HepG2 (cell line): ENCODE results near the gene SASH3. TPM values are rescaled to one million over a fixed set of nuclear protein-coding genes. Genes with fewer than 3 reads are reported as not detected.

Experiments used
- ATAC-seq: fragments of 200-7000 bp; cut with Tn5 transposase; 3 replicates; pipeline ENCODE4 v1.9.1; 2020; ENCODE audit warnings: mild to moderate bottlenecking, moderate library complexity
- BruUV-seq: library from RNA; stranded (reverse); fragments of 400-500 nt; replicated peaks from 2 replicates; lab custom pipeline; 2021; lab: Mats Ljungman, UMichigan
- CTCF ChIA-PET: fragments of 300-600 bp; formaldehyde crosslinking; extraction: SDS; loops from one replicate; lab custom pipeline; 2021; ENCODE audit warnings: low total read pairs, inconsistent platforms, low intra/inter-chr PET ratio; lab: Yijun Ruan, JAX
- POLR2A ChIA-PET: fragments of 350-600 bp; sonication (Branson Sonifier 250); formaldehyde crosslinking; loops from one replicate; lab custom pipeline; 2020; ENCODE audit warnings: antibody characterized with exemption, inconsistent platforms; lab: Yijun Ruan, JAX
- DNase-seq: peaks from one replicate; pipeline ENCODE4 v3.0.0-alpha.2; 2015; ENCODE audit warnings: low spot score
- FAIRE-seq: peaks from 3 replicates; lab custom pipeline; 2011; peaks lifted over from hg19 to GRCh38; lab: Jason Lieb, UNC
- H2AFZ ChIP-seq: one replicate; pipeline ENCODE4 v1.6.1; 2011; ENCODE audit warnings: low read length, inconsistent platforms
- H3K27ac ChIP-seq: fragments of 300-600 bp; 3 replicates; pipeline ENCODE4 v1.8.0; 2011; ENCODE audit warnings: mixed run types, mild to moderate bottlenecking, mixed read lengths, low read length, inconsistent platforms; ENCODE audit not compliant: insufficient read depth; ENCODE audit errors: extremely low read length
- H3K27me3 ChIP-seq, 2 experiments: fragments of 200-600 bp in 1 of 2; 2 replicates in 1 of 2; 3 replicates in 1 of 2; pipeline versions ENCODE4 v1.6.0 to v1.8.0; 2011; ENCODE audit warnings: low read length in 2 of 2, mild to moderate bottlenecking in 2 of 2, moderate library complexity in 2 of 2, inconsistent platforms in 1 of 2; ENCODE audit not compliant: insufficient read depth in 2 of 2, control insufficient read depth in 1 of 2
- H3K36me3 ChIP-seq, 2 experiments: fragments of 200-600 bp in 1 of 2; replicated peaks in 1 of 2; 2 replicates in 1 of 2; 3 replicates in 1 of 2; pipeline versions ENCODE4 v1.5.1 to v1.8.0; 2011; ENCODE audit warnings: low read length in 2 of 2, inconsistent platforms in 1 of 2; ENCODE audit not compliant: insufficient read depth in 2 of 2, control insufficient read depth in 1 of 2
- H3K4me1 ChIP-seq: 2 replicates; pipeline ENCODE4 v1.5.1; 2012; ENCODE audit warnings: low read length, inconsistent platforms; ENCODE audit not compliant: insufficient read depth
- H3K4me2 ChIP-seq: 2 replicates; pipeline ENCODE4 v1.6.0; 2011; ENCODE audit warnings: low read depth, low read length, inconsistent platforms
- H3K4me3 ChIP-seq, 3 experiments: fragments of 200-600 bp in 1 of 3; sonication (generic), shearing (Covaris generic) in 1 of 3; replicated peaks in 1 of 3; 2 replicates each; pipeline ENCODE4 v1.5.1; 2011 to 2016; ENCODE audit warnings: low read length in 3 of 3, inconsistent platforms in 2 of 3, low read depth in 2 of 3, mild to moderate bottlenecking in 2 of 3, control low read depth in 1 of 3, mixed read lengths in 1 of 3; ENCODE audit not compliant: insufficient read depth in 1 of 3
- H3K79me2 ChIP-seq: one replicate; pipeline ENCODE4 v1.6.1; 2011; ENCODE audit warnings: low read length, inconsistent platforms; ENCODE audit not compliant: insufficient read depth
- H3K9ac ChIP-seq: 2 replicates; pipeline ENCODE4 v1.6.0; 2011; ENCODE audit warnings: mild to moderate bottlenecking, low read depth, low read length, inconsistent platforms; ENCODE audit not compliant: insufficient read depth
- H3K9me3 ChIP-seq: 2 replicates; pipeline ENCODE4 v1.5.1; 2012; ENCODE audit warnings: mild to moderate bottlenecking, low read length
- H4K20me1 ChIP-seq: 2 replicates; pipeline ENCODE4 v1.6.0; 2011; ENCODE audit warnings: inconsistent platforms, mild to moderate bottlenecking, low read length, moderate library complexity; ENCODE audit not compliant: insufficient read depth
- ELF3 ChIP-seq: IDR thresholded peaks from 2 replicates; pipeline ENCODE4 v1.6.1; 2016; ENCODE audit warnings: missing genetic modification reagents, missing compliant biosample characterization
- HDAC1 ChIP-seq: sonication (generic); formaldehyde crosslinking; IDR thresholded peaks from 2 replicates; pipeline ENCODE4 v1.5.1; 2020; ENCODE audit warnings: mild to moderate bottlenecking, missing genetic modification reagents
- HNF4A ChIP-seq: sonication (generic); formaldehyde crosslinking; IDR thresholded peaks from 2 replicates; pipeline ENCODE4 v1.4.0; 2020; ENCODE audit warnings: missing genetic modification reagents
- IKZF4 ChIP-seq: sonication (generic); formaldehyde crosslinking; IDR thresholded peaks from 2 replicates; pipeline ENCODE4 v1.5.1; 2020; ENCODE audit warnings: borderline replicate concordance, mild to moderate bottlenecking, low read depth, missing genetic modification reagents; ENCODE audit errors: not compliant biosample characterization
- IRF2 ChIP-seq: IDR thresholded peaks from 2 replicates; pipeline ENCODE4 v1.6.1; 2018; ENCODE audit warnings: missing genetic modification reagents, missing compliant biosample characterization
- KDM2A ChIP-seq: sonication (generic); formaldehyde crosslinking; IDR thresholded peaks from 2 replicates; pipeline ENCODE4 v1.4.0; 2020; ENCODE audit warnings: low read depth, missing genetic modification reagents, borderline replicate concordance
- KLF11 ChIP-seq: IDR thresholded peaks from 2 replicates; pipeline ENCODE4 v1.6.1; 2016; ENCODE audit warnings: missing compliant biosample characterization
- MLX ChIP-seq: IDR thresholded peaks from 2 replicates; pipeline ENCODE4 v1.6.1; 2016
- SIN3B ChIP-seq: fragments of 150-350 bp; IDR thresholded peaks from 2 replicates; pipeline ENCODE4 v1.6.1; 2014; ENCODE audit warnings: low read length
- SRSF4 ChIP-seq: fragments of 200-400 bp; formaldehyde crosslinking; IDR thresholded peaks from one replicate; pipeline ENCODE4 v1.6.1; 2018; ENCODE audit warnings: mild to moderate bottlenecking, low read depth, low read length, moderate library complexity; ENCODE audit not compliant: poor library complexity, severe bottlenecking
- TFE3 ChIP-seq: IDR thresholded peaks from 2 replicates; pipeline ENCODE4 v1.6.1; 2016
- ZBTB34 ChIP-seq: sonication (generic); formaldehyde crosslinking; IDR thresholded peaks from 2 replicates; pipeline ENCODE4 v1.8.0; 2022; ENCODE audit warnings: mild to moderate bottlenecking, missing genetic modification reagents
- ZFP82 ChIP-seq: sonication (generic); formaldehyde crosslinking; IDR thresholded peaks from 2 replicates; pipeline ENCODE4 v1.5.1; 2020; ENCODE audit warnings: mild to moderate bottlenecking, missing genetic modification reagents, borderline replicate concordance
- ZMYM3 ChIP-seq: sonication (generic); formaldehyde crosslinking; IDR thresholded peaks from 2 replicates; pipeline ENCODE4 v1.5.1; 2020; ENCODE audit warnings: mild to moderate bottlenecking, missing genetic modification reagents
- ZNF235 ChIP-seq: sonication (generic); formaldehyde crosslinking; IDR thresholded peaks from 2 replicates; pipeline ENCODE4 v1.8.1; 2023; ENCODE audit warnings: mild to moderate bottlenecking, missing genetic modification reagents, borderline replicate concordance
- ZNF253 ChIP-seq: sonication (generic); formaldehyde crosslinking; IDR thresholded peaks from 2 replicates; pipeline ENCODE4 v1.8.0; 2022; ENCODE audit warnings: mild to moderate bottlenecking, missing genetic modification reagents, borderline replicate concordance
- ZNF557 ChIP-seq: sonication (generic); formaldehyde crosslinking; IDR thresholded peaks from 2 replicates; pipeline ENCODE4 v1.4.0; 2020; ENCODE audit warnings: missing genetic modification reagents
- ZNF607 ChIP-seq: sonication (generic); formaldehyde crosslinking; IDR thresholded peaks from 2 replicates; pipeline ENCODE4 v1.5.1; 2020; ENCODE audit warnings: missing genetic modification reagents, mild to moderate bottlenecking, borderline replicate concordance
- ZNF775 ChIP-seq: sonication (generic); formaldehyde crosslinking; IDR thresholded peaks from 2 replicates; pipeline ENCODE4 v1.4.0; 2020; ENCODE audit warnings: missing genetic modification reagents, mild to moderate bottlenecking, moderate library complexity, borderline replicate concordance
- WGBS: methylation state at CpG from one replicate; pipeline ENCODE4 v1.1.6; 2017; ENCODE audit warnings: low lambda C conversion rate; 5-methylcytosine and 5-hydroxymethylcytosine counted together
- in situ Hi-C: cut with HindIII; loops from 2 replicates; pipeline ENCODE4 v1.10.0; 2017; ENCODE audit warnings: low pct_unique_long_range_greater_than_20kb; ENCODE audit not compliant: extremely low pct_ligation_motif_present
- intact Hi-C: fragments of 100-400 bp; cut with micrococcal nuclease; formaldehyde crosslinking; loops from one replicate; pipeline ENCODE4 v1.10.0; 2022; ENCODE audit not compliant: unreplicated experiment
- polyA plus RNA-seq, 8 experiments: library from polyadenylated mRNA; depleted of rRNA in 3 of 8; stranded (reverse) in 7 of 8; unstranded in 1 of 8; fragments of >200 nt; fragmentation: Illumina TruSeq in 4 of 8; extraction: Trizol in 4 of 8; gene quantifications; 2 replicates each; pipeline versions ENCODE4 v1.2.1 to v1.2.3, GENCODE V29; 2011 to 2016; ENCODE audit warnings: low read depth in 4 of 8, missing spikeins in 1 of 8, mixed read lengths in 1 of 8; ENCODE audit not compliant: insufficient read depth in 1 of 8
- total RNA-seq, 5 experiments: library from RNA; depleted of rRNA; stranded (reverse); fragments of >200 nt; fragmentation: Illumina TruSeq; extraction: Trizol; gene quantifications; 2 replicates each; pipeline ENCODE4 v1.2.3, GENCODE V29; 2016; ENCODE audit warnings: low read depth in 1 of 5

The SASH3 gene
- total and polyA plus RNA-seq, 2 of the 13 experiments (the other 11 are each of a cell fraction or from before 2014, with no cell fraction given) = 0.08 TPM; not detected in 1

GRCh38 chrX:129792586-129793291 is 13.0 kb downstream of the SASH3 start (continued):
- TF ChIP-seq IRF2 (no peak), SRSF4 (no peak), TFE3 (CRISPR knock-in tag) (no peak), ZMYM3 (no peak), ZBTB34 (CRISPR knock-in tag) (no peak), HNF4A (CRISPR knock-in tag) (no peak), HDAC1 (no peak), ZNF557 (CRISPR knock-in tag) (no peak), KDM2A (no peak), ZNF235 (CRISPR knock-in tag) (no peak)
- TF ChIP-seq, all 625 proteins: peak for 0

GRCh38 chrX:129793604-129794191 is 13.9 kb downstream of the SASH3 start:
- ChIA-PET CTCF (no interaction called here), POLR2A (no interaction called here)
- Histone ChIP-seq H3K9me3 (no peaks in the 10 kb centered on the region), H3K79me2 (no peaks in the 10 kb centered on the region), H3K4me3 (no peak overlapping the region), H4K20me1 (no peaks in the 10 kb centered on the region), H2AFZ (no peak overlapping the region), H3K27me3 (no peaks in the 10 kb centered on the region), H3K4me2 (no peak overlapping the region), H3K4me1 (no peaks in the 10 kb centered on the region), H3K36me3 (no peaks in the 10 kb centered on the region), H3K9ac (no peak overlapping the region), H3K27ac (no peak overlapping the region)
- in situ Hi-C loops (no loop called here), intact Hi-C loops (no loop called here)
- TF ChIP-seq ZFP82 (CRISPR knock-in tag) (no peak), ZNF253 (no peak), MLX (no peak), HDAC1 (no peak), ZNF775 (CRISPR knock-in tag) (no peak), ZNF607 (no peak), IKZF4 (CRISPR knock-in tag) (no peak), KLF11 (CRISPR knock-in tag) (no peak), SIN3B (no peak), ELF3 (CRISPR knock-in tag) (no peak)
- FAIRE-seq = no peak
- ATAC-seq = peak; percentile 27
- DNase-seq = no peak
- BruUV-seq = no TSS peak
- 90% methylated on average over 6 of the region's 20 CpGs for WGBS
